OCI-LY3 (cell line): ENCODE measurements around the gene PGAP6.

Source experiments
- H2AFZ ChIP-seq: fragments of 200-600, 300-600 bp; shearing (Covaris generic); 2 replicates; pipeline ENCODE4 v1.6.0; 2014; ENCODE audit warnings: antibody characterized with exemption, low read depth, low read length
- H3K27ac ChIP-seq: fragments of 200-600, 300-600 bp; sonication (generic); 2 replicates; pipeline ENCODE4 v1.5.1; 2014; ENCODE audit warnings: mild to moderate bottlenecking, low read length, moderate library complexity, mixed read lengths
- H3K27me3 ChIP-seq: fragments of 200-600, 300-600 bp; sonication (generic); 2 replicates; pipeline ENCODE4 v1.6.1; 2014; ENCODE audit warnings: low read depth, low read length, mixed read lengths
- H3K36me3 ChIP-seq: fragments of 200-600, 300-600 bp; sonication (generic); replicated peaks from 2 replicates; pipeline ENCODE3; 2014; ENCODE audit warnings: low read depth, low read length, mixed read lengths
- H3K4me1 ChIP-seq: fragments of 300-600, 200-600 bp; sonication (generic); 2 replicates; pipeline ENCODE4 v1.6.1; 2014; ENCODE audit warnings: low read length, mixed read lengths
- H3K4me2 ChIP-seq: fragments of 200-600, 300-600 bp; sonication (generic); 2 replicates; pipeline ENCODE4 v1.6.1; 2014; ENCODE audit warnings: low read length, mixed read lengths
- H3K4me3 ChIP-seq: fragments of 300-600, 200-600 bp; sonication (generic); 2 replicates; pipeline ENCODE4 v1.5.1; 2014; ENCODE audit warnings: antibody characterized with exemption, mild to moderate bottlenecking, low read length, moderate library complexity
- H3K79me2 ChIP-seq: fragments of 300-600, 200-600 bp; shearing (Covaris generic); 2 replicates; pipeline ENCODE4 v1.6.1; 2014; ENCODE audit warnings: mild to moderate bottlenecking, low read length, mixed read lengths
- H3K9ac ChIP-seq: fragments of 300-600, 200-600 bp; shearing (Covaris generic); 2 replicates; pipeline ENCODE4 v1.6.0; 2014; ENCODE audit warnings: mild to moderate bottlenecking, low read length, moderate library complexity
- H3K9me3 ChIP-seq: fragments of 200-600, 300-600 bp; shearing (Covaris generic); 2 replicates; pipeline ENCODE4 v1.6.1; 2014; ENCODE audit warnings: low read length, mixed read lengths; ENCODE audit not compliant: insufficient read depth
- H4K20me1 ChIP-seq: fragments of 200-600, 300-600 bp; sonication (generic); 2 replicates; pipeline ENCODE4 v1.6.1; 2016; ENCODE audit warnings: low read length, mixed read lengths; ENCODE audit not compliant: insufficient read depth
- EZH2phosphoT487 ChIP-seq: fragments of 200-600 bp; shearing (Covaris generic); IDR thresholded peaks from 2 replicates; pipeline ENCODE4 v1.6.1; 2018; ENCODE audit warnings: antibody characterized with exemption, mixed run types, low read depth
- TF ChIP-seq, protein P1 (sequence below): fragments of 200-600, 300-600 bp; sonication (generic); IDR thresholded peaks from 2 replicates; pipeline ENCODE4 v1.5.1; 2014; ENCODE audit warnings: antibody characterized with exemption, low read length, low read depth

The PGAP6 gene

DNA sequence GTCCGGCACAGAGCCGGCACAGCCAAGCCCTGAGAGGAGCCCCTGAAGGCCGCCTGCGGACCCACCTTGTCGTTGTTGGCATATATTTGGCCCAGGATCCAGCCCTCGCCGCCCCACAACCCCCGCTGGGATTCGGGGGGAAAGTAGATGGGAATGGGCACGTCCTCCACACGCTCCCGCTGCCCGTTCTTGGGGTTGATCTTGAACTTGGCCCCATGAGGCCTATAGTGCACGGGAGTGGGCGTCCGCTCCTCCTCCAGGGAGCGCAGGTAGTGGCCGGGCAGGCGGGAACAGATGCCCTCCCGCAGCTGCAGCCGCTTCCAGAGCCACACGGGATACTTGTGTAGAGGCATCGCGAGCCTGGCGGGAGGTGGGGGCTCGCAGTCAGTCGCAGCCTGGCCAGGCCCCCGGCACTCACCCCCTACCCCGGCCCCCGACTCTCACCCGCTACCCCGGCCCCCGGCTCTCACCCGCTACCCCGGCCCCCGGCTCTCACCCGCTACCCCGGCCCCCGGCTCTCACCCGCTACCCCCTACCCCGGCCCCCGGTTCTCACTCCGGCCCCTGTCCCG is 11.8 kb downstream of the PGAP6 start:
- H3K9ac ChIP-seq = peak overlapping the region; percentile 50
- H3K4me2 ChIP-seq = peak overlapping the region; percentile 86
- peaks cover 6% of the 10 kb centered on the region; the same call in 1 of the 2 replicates for H3K79me2 ChIP-seq
- H3K4me3 ChIP-seq = peak overlapping the region; percentile 68
- peaks cover 17% of the 10 kb centered on the region for H3K36me3 ChIP-seq
- H2AFZ ChIP-seq = no peak overlapping the region
- H4K20me1 ChIP-seq = no peaks in the 10 kb centered on the region; the same call in 1 of the 2 replicates
- no peaks in the 10 kb centered on the region for H3K9me3 ChIP-seq
- TF ChIP-seq, protein P1, sequence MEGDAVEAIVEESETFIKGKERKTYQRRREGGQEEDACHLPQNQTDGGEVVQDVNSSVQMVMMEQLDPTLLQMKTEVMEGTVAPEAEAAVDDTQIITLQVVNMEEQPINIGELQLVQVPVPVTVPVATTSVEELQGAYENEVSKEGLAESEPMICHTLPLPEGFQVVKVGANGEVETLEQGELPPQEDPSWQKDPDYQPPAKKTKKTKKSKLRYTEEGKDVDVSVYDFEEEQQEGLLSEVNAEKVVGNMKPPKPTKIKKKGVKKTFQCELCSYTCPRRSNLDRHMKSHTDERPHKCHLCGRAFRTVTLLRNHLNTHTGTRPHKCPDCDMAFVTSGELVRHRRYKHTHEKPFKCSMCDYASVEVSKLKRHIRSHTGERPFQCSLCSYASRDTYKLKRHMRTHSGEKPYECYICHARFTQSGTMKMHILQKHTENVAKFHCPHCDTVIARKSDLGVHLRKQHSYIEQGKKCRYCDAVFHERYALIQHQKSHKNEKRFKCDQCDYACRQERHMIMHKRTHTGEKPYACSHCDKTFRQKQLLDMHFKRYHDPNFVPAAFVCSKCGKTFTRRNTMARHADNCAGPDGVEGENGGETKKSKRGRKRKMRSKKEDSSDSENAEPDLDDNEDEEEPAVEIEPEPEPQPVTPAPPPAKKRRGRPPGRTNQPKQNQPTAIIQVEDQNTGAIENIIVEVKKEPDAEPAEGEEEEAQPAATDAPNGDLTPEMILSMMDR = no peak
- TF ChIP-seq EZH2phosphoT487 = no peak
- H3K4me1 ChIP-seq = peaks cover 13% of the 10 kb centered on the region
- no peaks in the 10 kb centered on the region for H3K27me3 ChIP-seq
- no peak overlapping the region for H3K27ac ChIP-seq

DNA sequence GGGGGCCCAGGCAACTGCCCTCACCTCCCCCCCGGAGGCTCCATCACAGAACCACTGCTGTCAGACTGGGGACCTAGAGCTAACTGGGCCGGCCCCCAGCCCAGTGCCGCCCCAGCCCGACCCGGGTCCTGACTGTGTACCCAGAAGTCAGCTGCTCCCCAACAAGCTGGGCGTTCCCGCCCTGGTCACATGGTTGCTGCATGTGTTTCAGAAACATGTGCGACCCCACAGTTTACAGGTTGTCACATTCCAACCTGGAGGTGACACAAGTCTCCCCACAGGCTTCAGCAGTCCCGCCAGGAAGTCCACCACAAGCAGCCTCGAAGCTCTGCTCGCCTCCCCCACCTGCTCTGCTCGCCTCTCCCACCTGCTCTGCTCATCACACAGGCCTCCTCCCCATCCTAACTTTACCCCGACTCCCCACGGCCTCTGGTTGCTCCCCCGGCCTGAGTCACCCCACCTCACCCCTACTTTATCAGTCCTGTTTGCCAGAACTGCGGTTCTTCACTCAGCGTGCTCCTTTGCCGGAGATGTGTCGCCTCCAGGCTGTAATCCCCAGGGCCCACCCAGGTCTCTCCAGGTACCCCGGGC is 12.4 kb downstream of the PGAP6 start:
- peaks cover 6% of the 10 kb centered on the region; the same call in 1 of the 2 replicates for H3K79me2 ChIP-seq
- H3K4me3 ChIP-seq = peak overlapping the region; percentile 68
- H3K9me3 ChIP-seq = no peaks in the 10 kb centered on the region
- peaks cover 13% of the 10 kb centered on the region for H3K4me1 ChIP-seq
- H3K27ac ChIP-seq = no peak overlapping the region
- H3K36me3 ChIP-seq = peaks cover 17% of the 10 kb centered on the region
- no peaks in the 10 kb centered on the region; the same call in 1 of the 2 replicates for H4K20me1 ChIP-seq
- H3K27me3 ChIP-seq = no peaks in the 10 kb centered on the region
- no peak overlapping the region for H2AFZ ChIP-seq
- H3K4me2 ChIP-seq = peak overlapping the region; percentile 86
- peak overlapping the region; percentile 50 for H3K9ac ChIP-seq
- TF ChIP-seq EZH2phosphoT487 = no peak
- TF ChIP-seq, protein P1 = no peak

DNA sequence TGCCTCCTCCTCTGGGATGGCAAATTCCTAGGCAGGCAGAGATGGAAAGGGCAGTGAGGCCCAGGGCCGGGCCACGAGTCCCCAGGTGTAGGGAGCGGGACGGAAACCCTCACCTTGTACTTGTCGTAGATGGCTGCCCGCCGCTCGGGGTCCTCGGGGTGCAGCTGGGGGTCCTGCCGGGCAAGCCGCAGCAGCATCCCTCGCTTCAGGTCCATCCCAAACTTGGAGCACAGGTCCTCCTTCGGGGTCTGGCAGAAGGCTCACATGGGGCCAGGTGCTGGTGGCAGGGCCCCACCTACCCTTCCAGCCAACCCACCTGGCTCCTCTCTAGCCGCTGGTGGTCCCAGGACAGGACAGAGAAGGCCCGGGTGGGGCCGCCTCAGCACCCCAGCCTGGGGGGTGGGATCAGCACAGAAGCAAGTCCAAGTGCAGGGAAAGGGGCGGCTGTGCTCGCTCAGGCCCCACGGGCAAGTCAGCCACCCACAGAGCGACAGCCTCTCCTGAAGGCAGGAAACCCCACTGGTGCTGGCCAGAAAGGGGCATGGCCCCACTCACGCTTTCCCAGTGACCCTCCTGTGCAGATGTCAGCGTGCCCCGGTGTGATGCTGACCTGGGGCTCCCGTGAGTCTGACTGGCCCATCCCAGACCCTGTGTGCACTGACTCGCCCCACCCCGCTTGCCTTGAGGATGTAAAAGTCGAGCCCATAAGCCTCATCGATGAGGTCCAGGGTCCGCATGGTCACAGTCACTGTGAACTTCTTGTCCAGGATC is 13.2 kb downstream of the PGAP6 start:
- H4K20me1 ChIP-seq = no peaks in the 10 kb centered on the region; the same call in 1 of the 2 replicates
- H3K4me1 ChIP-seq = peaks cover 13% of the 10 kb centered on the region
- H3K4me3 ChIP-seq = no peak overlapping the region
- H3K27ac ChIP-seq = no peak overlapping the region
- no peak overlapping the region for H2AFZ ChIP-seq
- no peaks in the 10 kb centered on the region for H3K9me3 ChIP-seq
- H3K27me3 ChIP-seq = no peaks in the 10 kb centered on the region
- peaks cover 6% of the 10 kb centered on the region; the same call in 1 of the 2 replicates for H3K79me2 ChIP-seq
- no peak overlapping the region for H3K4me2 ChIP-seq
- TF ChIP-seq EZH2phosphoT487 = no peak
- TF ChIP-seq, protein P1 = no peak
- peaks cover 17% of the 10 kb centered on the region for H3K36me3 ChIP-seq
- H3K9ac ChIP-seq = no peak overlapping the region

DNA sequence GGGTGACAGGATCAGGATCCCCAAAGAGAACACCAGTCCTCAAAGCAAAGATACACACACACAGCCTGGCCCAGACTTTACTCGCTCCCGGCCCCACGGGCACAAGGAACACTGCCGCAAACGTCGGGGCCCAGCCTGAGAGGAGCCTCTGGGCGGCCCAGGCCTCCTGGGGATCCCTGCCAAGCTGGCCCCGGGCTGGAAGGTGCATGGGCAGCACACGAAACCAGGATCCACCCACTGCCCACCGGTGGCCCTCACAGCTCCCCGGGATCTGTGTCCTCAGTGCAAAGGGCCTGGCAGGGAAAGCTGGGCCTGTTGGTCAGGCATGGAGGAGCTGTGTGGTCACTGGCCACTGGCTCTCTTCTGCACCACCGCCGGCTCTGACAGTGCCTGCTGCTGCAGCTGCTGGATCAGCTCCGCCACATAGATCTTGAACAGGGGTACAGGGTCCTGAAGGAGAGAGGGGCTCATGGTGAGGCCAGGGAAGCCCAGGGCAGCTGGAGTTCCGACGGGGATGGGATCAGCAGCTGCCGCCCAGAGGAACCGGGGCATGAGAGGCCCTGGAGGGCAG is 14.4 kb downstream of the PGAP6 start:
- Histone ChIP-seq H3K27me3 (no peaks in the 10 kb centered on the region), H4K20me1 (no peaks in the 10 kb centered on the region; the same call in 1 of the 2 replicates), H3K9me3 (no peaks in the 10 kb centered on the region), H3K4me1 (peaks cover 13% of the 10 kb centered on the region), H3K36me3 (peaks cover 17% of the 10 kb centered on the region), H3K4me2 (no peak overlapping the region), H2AFZ (no peak overlapping the region), H3K27ac (no peak overlapping the region), H3K79me2 (peaks cover 6% of the 10 kb centered on the region; the same call in 1 of the 2 replicates), H3K4me3 (no peak overlapping the region), H3K9ac (no peak overlapping the region)
- TF ChIP-seq EZH2phosphoT487 = no peak
- TF ChIP-seq, protein P1 = no peak
